Measurements from ENCODE around the gene IGF2BP2. TPM values are rescaled to one million over a fixed set of nuclear protein-coding genes. Genes with fewer than 3 reads are reported as not detected.

Gene IGF2BP2
- total RNA-seq, 4 donors from 2014 or later, result 12.4 to 45.7 (median 15.9) TPM

DNA sequence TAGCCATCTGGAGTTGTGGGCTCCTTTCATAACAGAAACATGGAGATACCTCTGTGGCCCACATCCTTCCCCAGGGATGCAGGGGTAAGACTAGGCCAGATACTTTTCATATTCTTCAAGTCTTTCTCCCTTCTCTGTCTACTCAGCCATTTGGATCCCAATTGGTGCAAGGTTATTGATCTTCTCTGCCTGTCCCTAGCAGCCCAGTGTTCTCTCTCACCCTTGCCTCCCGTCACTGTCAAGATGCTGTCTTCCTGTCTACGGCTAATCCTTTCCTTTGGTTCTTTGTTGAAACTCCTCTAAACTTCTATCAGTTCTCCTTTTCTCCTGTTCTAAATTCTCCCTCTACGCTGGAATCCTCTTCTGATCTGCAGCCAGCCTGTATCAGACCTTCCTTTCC, 187.5 kb downstream of the IGF2BP2 start:
- no peak for TF ChIP-seq POLR2A (IDR thresholded peaks at IDR 0.05)
- TF ChIP-seq, protein P1, sequence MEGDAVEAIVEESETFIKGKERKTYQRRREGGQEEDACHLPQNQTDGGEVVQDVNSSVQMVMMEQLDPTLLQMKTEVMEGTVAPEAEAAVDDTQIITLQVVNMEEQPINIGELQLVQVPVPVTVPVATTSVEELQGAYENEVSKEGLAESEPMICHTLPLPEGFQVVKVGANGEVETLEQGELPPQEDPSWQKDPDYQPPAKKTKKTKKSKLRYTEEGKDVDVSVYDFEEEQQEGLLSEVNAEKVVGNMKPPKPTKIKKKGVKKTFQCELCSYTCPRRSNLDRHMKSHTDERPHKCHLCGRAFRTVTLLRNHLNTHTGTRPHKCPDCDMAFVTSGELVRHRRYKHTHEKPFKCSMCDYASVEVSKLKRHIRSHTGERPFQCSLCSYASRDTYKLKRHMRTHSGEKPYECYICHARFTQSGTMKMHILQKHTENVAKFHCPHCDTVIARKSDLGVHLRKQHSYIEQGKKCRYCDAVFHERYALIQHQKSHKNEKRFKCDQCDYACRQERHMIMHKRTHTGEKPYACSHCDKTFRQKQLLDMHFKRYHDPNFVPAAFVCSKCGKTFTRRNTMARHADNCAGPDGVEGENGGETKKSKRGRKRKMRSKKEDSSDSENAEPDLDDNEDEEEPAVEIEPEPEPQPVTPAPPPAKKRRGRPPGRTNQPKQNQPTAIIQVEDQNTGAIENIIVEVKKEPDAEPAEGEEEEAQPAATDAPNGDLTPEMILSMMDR (IDR thresholded peaks at IDR 0.05), result no peak
- Histone ChIP-seq H3K4me1 (no peaks in the 10 kb centered on the region), H3K36me3 (no peaks in the 10 kb centered on the region), H3K27me3 (no peaks in the 10 kb centered on the region), H3K27ac (no peak overlapping the region), H3K9me3 (no peaks in the 10 kb centered on the region), H3K4me3 (replicated peaks in 1 of 3) (no peak overlapping the region)
- DNase-seq, result no peak
- 82 to 84% methylated on average over 3 of the region's 3 CpGs for WGBS, 2 donors
- intact Hi-C loops (cut with DNase I), result no loop called here

DNA sequence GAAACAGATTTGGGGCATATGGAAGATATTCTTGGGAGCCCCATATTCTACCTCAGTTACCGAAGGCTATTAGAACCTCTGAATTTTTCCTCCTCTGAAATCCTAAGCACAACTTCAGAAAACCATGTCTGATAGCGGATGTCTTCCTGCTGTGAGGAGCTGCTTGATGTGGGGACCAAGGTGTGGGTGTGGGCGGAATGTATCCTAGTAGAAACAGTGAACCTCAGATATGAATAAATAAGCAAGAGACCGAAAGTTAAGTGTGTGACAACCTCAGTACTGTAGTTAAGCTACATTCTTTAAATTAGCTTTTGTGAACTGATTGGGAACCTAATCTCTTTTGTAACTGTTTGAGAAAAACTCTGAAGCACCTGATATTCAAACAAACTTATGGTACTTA, 191.8 kb downstream of the IGF2BP2 start:
- WGBS, 2 donors, result 96 to 97% methylated on average over 4 of the region's 4 CpGs
- no peak for DNase-seq
- Histone ChIP-seq H3K27me3 (no peaks in the 10 kb centered on the region), H3K4me1 (peaks cover 17 to 21% of the 10 kb centered on the region in 2 donors), H3K27ac (no peak overlapping the region), H3K36me3 (peaks cover 5 to 7% of the 10 kb centered on the region in 2 donors), H3K9me3 (no peaks in the 10 kb centered on the region), H3K4me3 (replicated peaks in 1 of 3) (no peak overlapping the region)
- intact Hi-C loops (cut with DNase I), result no loop called here
- TF ChIP-seq, protein P1 (IDR thresholded peaks at IDR 0.05), result no peak
- no peak for TF ChIP-seq POLR2A (IDR thresholded peaks at IDR 0.05)

DNA sequence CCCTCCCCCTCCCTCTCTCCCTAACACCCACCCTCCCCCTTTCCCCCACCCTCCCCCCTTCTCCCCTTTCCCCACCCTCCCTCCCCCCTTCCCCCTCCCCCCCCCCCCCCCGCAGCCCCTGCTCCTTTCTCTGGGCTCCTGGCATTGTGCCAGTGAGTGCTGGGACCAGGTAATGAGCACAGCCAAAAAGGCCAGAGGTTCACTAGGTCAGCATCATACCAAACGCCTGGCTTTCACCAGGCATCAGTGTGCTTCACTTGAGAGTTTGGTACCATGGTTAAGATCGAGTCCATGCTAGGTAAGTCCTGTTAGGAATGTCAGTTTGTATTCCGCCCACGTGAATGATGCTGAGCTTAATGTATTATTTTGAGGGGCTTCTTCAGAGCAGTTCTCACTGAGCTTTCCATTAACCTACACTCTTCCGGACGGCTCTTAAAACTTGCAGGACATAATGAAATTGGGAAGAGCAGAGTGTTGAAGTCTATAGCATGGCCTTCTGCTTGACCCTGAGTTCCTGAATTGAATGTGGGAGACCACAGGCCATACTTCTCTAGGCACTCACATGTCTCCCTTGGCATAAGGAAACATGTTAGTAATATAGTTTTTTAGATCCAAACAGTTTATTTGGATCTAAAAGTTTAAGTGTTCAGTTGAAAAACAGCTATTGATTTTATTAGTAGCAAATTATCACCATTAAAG, 193.2 kb downstream of the IGF2BP2 start:
- Histone ChIP-seq H3K4me3 (replicated peaks in 1 of 3) (no peak overlapping the region), H3K27ac (no peak overlapping the region), H3K4me1 (peaks cover 17 to 21% of the 10 kb centered on the region in 2 donors), H3K36me3 (peaks cover 15 to 16% of the 10 kb centered on the region in 2 donors), H3K27me3 (no peaks in the 10 kb centered on the region), H3K9me3 (no peaks in the 10 kb centered on the region)
- TF ChIP-seq POLR2A (IDR thresholded peaks at IDR 0.05), result no peak
- TF ChIP-seq, protein P1 (IDR thresholded peaks at IDR 0.05), result no peak
- intact Hi-C loops (cut with DNase I), result no loop called here
- DNase-seq, result peak in 1 of 2 donors; percentile 10
- 94% methylated on average over 6 of the region's 7 CpGs for WGBS, 2 donors

DNA sequence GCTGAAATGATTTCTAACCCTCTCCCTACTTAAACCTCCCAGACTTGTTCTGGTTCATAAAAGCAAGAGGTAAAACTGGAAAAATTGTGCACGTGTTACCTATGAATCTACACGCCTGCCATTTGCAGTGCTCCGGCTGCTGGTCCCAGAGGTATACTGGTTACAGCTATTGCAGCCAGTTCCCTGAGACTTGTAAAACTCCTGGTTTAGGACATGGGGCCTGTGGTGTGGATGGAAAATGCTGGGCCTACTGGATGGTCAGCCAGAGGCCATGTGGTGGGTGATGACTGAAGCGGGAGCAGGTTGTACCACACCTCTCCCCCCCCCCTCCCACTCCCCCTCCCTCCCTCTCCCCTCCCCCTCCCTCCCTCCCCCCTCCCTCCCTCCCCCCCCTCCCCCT, 193.7 kb downstream of the IGF2BP2 start:
- TF ChIP-seq, protein P1 (IDR thresholded peaks at IDR 0.05), result no peak
- TF ChIP-seq POLR2A (IDR thresholded peaks at IDR 0.05), result no peak
- DNase-seq, result no peak
- Histone ChIP-seq H3K27me3 (no peaks in the 10 kb centered on the region), H3K27ac (peak overlapping the region in 2 of 3 donors; percentile 64 to 76), H3K9me3 (no peaks in the 10 kb centered on the region), H3K4me1 (peaks cover 17 to 21% of the 10 kb centered on the region in 2 donors), H3K4me3 (replicated peaks in 1 of 3) (no peak overlapping the region), H3K36me3 (peaks cover 19 to 21% of the 10 kb centered on the region in 2 donors)
- WGBS, 2 donors, result 87 to 92% methylated on average over 4 of the region's 4 CpGs
- intact Hi-C loops (cut with DNase I), result no loop called here

DNA sequence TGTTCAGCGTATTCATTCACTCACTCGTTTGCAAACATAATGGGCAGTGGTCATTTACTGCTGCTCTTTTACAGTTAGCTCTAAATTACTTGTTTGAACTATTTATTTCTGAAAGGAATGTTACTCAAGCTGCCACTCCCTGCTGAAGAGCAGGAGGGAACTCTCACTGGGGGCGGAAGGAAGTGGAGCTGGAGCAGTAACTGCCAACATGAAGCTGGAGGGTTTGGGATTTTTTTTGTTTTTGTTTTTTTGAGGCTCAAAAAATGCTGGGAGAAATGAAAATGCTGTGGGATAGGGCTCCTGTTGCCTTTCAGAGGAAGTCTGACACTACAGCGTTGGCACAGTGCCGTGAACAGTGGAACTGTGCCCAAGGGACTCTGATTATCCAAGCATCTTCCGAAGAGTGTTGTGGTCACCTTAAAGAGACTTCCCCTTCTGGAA, 194.6 kb downstream of the IGF2BP2 start:
- H3K27me3 ChIP-seq, result no peaks in the 10 kb centered on the region
- WGBS, 2 donors, result 14 to 20% methylated on average over 6 of the region's 6 CpGs
- no peak for TF ChIP-seq POLR2A (IDR thresholded peaks at IDR 0.05)
- TF ChIP-seq, protein P1 (IDR thresholded peaks at IDR 0.05), result no peak
- peaks cover 23 to 27% of the 10 kb centered on the region in 2 donors for H3K36me3 ChIP-seq
- H3K27ac ChIP-seq, result peak overlapping the region; percentile 22 to 76 (median 64)
- no peaks in the 10 kb centered on the region for H3K9me3 ChIP-seq
- H3K4me3 ChIP-seq (replicated peaks in 1 of 3), result no peak overlapping the region
- peaks cover 17 to 21% of the 10 kb centered on the region in 2 donors for H3K4me1 ChIP-seq
- intact Hi-C loops (cut with DNase I), result no loop called here
- peak; percentile 71 to 78 for DNase-seq
